ENCODE results near the gene SFT2D3.

SFT2D3 gene

DNA sequence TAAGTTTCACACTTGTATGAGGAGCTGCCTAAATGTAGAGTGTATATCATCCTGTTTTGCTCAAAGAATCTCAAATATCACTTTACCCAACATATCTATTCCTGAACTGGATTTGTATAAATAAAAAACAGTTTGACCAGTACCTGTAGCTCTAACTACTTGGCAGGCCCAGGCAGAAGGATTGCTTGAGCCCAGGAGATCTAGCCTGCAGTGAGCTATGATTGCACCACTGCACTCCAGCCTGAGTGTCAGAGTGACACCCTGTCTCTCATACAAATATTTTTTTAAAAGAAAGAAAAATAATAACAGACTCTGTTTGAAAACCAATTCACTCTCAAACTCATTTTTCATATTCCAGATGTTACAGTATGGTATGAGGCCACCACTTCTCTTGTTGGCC is 18.2 kb upstream of the SFT2D3 start:
- DNase-seq = no peak

DNA sequence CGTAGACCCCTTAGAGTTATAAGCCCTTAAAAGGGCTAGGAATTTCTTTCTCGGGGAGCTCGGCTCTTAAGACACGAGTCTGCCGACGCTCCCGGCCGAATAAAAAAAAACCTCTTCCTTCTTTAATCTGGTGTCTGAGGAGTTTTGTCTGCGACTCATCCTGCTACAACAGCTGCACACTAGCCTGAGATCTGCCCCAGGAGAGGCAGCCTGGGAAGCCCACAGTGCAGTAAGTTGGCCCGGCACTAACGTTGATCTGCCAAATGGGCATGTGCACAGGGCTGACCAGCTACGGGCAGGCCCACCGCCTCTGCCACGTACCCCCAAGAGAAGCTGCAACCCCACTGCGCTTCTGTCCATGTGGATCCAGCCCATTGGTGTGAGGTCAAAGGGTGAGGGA is 17.5 kb upstream of the SFT2D3 start:
- DNase-seq = no peak

DNA sequence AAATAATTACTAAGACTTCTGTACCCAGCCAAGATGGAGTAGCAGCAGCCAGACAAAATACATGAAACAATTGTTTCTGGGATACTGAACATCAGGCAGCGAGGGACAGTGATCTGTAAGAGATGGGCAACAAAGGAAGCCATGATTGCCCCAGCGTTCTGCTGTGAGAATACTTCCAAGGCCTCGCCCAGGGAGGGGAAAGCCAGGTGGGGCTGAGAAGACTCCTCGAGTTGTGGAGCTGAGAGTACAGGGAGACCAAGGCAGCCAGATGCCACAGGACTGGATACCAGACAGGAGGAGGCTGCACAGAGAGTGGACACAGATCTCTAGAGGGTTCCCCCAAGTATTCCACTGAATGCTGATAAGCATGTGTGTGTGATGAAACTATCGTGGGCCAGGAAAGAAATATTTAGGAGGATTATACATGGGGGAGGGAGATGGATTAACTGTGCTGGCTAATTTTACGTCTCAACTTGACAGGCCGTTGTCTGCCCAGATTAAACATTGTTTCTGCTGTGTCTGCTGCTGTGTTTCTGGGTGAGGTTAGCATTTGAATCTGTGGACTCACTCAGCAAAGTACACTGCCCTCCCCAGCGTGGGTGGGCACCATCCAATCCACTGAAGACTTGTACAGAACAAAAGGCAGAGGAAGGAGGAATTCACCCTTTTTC is 15.8 kb upstream of the SFT2D3 start:
- DNase-seq = no peak

DNA sequence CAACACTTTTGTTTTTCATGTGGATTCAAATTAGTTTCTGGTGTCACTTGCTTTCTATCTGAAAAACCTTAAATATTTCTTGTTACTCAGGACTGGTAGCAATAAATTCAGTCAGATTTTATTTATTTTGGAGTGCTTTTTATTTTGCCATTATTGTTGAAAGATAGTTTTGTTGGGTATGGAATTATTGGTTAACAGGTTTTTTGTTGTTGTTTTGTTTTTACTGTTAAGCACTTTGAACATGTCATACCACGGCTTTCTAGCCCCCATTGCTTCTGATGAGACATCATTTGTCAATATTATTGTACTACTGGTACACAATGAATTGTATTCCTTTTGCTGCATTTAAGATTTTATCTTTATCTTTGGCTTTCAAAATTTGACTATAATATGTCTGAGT is 12.9 kb upstream of the SFT2D3 start:
- no peak for DNase-seq

DNA sequence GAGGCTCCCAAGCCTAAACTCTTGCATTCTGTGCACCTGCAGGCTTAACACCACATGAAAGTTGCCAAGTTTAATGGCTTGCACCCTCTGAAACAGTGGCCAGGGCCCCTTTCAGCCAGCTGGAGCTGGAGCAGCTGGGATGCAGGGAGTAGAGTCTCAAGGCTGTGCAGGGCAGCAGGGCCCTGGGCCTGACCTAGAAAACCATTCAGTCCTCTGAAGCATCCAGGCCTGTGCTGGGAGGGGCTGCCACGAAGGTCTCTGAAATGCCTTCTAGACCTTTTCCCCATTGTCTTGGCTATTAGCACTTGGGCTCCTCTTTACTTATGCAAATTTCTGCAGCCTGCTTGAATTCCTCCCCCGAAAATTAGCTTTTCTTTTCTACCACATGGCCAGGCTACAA is 10.6 kb upstream of the SFT2D3 start:
- no peak for DNase-seq

DNA sequence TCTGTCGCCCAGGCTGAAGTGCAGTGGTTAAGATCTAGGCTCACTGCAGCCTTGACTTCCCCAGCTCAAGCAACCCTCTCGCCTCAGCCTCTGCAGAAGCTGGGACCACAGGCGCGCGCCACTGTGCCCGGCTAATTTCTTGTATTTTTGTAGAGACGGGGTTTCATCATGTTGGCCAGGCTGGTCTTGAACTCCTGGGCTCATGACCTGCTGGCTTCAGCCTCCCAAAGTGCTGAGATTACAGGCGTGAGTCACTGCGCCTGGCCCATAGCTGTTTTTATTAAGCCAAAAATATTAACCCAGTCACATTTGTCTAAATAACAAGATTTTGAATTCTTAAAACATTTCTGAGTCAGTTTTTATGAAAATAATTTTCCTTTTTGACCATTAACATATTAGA is 6.3 kb upstream of the SFT2D3 start:
- no peak for DNase-seq

DNA sequence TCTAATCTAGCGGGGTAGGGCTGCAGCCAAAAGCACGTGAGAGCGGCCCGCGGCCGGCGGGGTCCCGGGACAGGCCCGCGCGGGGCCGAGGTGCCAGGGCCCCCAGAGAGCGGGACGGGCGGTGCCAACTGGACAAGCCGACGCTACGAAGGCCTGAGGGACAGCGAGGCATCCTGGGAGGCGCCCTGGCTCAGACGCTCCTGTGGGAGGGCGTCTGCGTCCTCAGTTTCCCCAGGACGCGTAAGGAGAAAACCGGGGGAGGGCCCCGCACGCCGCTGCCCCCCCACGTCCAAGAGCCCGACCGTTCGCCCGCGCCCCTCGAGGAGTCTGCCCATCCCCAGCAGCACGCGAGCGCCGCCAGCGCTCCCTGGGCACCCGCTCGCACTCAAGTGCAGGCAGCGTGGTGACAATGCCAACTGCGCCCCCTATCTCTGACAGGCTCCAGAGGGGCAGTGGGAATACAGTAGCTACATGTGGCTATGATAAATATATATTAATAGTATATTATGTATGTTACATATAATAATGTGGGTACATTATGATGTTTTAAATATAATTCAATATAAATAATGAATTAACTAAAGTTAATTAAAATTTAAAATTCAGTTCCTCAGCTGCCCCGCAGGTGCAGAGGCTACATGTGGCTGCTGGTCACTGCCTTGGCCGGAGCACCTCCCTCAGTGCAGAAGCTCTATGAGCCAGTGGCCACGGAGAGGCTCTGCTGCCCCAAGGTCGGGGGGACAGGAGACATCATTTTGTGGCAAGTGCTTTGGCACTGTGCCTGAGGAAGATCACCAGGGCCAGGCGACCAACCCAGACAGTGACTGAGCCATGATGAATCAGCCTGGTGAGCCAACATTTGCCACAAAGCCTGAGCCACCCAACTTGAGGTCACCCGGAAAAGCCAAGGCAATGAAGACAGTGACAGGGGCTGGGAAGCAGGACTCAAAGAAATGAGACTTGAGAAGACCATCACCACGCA is 5.5 kb upstream of the SFT2D3 start:
- peak; percentile 77 for DNase-seq

DNA sequence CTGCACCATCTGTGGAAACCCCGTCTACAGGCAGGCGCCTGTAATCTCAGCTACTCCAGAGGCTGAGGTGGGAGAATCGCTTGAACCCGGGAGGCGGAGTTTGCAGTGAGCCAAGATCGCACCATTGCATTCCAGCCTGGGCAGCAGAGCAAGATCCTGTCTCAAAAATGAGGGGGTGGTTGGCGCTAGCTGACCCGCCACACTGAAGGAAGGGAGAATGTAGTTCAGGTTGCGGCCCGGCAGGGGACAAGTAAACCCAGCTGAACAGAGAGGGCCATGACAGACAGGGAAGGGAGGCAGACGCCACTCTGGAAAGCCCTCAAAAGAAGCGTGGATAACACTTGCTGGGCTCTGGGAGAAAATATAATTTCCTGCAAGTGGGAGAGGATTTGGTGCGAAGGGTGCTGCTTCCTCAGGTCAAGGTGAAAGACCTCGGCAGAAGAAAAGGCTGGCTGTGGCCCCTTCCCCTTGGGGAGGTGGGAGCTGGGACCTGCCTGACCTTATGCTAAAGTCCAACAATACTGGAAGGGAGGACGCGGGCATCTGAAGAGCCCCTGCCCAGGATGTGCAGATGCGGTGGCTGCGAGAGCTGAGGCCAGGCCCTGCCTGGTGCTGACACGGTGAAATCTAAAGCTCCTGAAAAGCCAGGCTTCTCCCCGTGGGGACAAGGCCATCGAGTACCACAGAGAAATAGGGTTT is 3.7 kb upstream of the SFT2D3 start:
- DNase-seq = no peak

DNA sequence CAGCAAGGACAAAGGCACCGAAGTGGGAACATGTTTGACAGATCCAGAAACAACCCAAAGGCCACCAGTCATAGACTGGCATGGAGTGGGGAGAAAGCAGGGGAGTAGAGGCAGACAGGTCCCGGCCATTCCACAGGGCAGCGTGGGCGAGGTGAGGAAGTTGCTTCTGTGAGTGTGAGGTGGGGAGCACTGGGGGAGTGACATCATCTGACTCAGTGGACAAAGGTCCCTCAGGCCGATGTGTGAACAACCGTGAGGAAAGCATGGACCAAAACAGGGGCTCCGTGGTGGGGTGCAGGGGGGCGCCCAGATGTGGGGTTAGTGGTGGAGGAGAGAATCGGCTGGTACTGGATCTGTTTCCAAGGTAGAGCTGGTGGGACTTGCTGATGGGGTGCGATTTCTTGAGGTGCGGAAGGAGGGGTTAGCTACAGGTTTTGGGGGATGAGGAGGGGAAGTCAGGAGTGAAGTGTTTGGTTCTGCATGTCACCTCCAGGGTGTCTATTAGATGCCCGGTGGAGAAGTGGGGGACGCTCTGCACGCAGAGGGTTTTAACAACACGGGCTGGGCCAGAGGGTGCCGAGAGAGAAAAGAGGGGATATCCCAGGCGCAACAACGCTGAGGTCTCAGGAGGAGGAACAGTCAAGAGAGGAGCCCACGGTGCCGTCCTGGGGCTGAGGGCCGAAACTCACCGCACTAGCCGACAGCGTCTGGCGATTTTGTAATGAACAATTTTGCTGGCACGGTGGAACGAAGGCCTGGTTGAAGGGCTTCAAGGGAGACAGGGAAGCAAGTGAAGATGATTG is 2.5 kb upstream of the SFT2D3 start:
- DNase-seq = no peak

DNA sequence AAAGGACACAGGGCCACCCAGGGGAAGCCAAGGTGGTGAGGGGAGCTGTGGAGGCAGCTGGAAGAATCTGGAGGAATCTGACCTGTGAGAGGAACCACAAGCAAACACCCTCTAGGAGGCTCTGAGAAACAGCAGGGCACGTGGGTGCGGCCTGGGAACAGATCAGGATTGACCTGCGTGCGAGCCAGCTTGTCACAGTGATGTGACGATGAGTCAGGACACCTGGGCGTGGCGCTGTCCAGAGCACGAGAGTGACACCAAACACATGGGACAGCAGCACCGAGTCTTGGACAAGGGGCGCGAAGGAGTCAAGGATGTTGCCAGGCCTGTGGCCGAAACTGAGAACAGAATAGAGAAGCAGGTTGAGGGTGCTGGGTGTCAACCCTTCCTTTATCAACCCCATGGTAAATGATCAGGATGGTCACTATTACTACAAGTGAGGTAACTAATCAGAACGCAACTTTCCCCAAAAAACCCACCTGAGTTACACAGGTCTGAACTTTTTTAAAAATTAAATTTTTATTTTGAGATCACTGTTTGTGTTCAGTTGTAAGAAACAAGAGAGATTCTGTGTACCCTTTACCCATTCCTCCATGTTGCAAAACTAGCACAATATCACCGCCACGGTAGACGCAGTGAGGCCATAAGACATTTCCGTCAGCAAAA is 637 bp upstream of the SFT2D3 start:
- DNase-seq = peak; percentile 52

DNA sequence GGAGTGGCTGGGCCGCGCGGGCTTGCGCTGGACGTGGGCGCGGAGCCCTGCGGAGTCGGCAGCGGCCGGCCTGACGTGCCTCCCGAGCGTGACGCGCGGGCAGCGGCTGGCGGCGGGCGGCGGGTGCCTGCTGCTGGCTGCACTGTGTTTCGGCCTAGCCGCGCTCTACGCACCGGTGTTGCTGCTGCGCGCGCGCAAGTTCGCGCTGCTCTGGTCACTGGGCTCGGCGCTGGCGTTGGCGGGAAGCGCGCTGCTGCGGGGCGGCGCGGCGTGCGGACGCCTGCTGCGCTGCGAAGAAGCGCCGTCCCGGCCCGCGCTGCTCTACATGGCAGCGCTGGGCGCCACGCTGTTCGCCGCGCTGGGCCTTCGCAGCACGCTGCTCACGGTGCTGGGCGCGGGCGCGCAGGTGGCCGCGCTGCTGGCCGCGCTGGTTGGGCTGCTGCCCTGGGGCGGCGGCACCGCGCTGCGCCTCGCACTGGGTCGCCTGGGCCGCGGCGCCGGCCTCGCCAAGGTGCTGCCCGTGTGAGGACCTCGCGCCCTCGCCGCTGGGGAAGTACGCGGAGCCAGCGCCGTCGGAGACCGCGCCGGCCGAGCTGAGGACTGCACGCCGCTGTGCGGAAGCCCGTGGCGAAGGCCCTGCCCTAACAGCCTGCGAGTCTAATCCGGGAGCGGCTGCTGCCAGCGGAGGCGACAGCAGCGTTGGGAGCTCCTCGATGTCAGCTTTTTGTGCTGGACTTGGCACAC is 526 bp downstream of the SFT2D3 start:
- DNase-seq = peak; percentile 94

DNA sequence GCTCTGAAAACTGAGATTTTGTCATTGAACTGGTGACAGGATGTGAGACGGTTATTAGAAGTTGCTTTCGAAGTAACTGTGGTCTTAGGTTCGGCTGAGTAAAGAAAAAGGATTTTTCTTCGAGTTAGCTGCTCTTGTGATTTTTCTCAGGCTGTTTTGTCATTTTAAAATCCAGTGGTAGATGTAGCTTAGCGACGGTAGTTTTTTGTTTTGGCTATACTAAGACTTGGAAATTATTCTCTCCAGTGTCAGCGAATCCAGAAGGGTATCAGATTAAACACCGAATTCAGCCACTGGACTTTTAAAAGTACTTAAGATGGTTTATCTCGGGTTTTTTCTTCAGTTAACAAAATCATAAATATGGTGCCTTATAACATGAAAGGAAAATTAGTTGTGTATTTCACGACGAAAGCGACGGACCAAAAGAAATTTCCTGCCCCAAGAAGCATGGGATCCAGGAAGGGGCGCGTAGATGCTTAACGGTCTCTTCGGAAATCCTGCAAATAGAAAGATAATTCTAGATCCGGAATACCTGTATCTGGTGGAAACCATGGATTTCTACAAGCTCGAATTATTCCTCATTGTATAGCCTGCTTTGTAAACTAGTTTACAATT is 1.2 kb downstream of the SFT2D3 start:
- DNase-seq = no peak

DNA sequence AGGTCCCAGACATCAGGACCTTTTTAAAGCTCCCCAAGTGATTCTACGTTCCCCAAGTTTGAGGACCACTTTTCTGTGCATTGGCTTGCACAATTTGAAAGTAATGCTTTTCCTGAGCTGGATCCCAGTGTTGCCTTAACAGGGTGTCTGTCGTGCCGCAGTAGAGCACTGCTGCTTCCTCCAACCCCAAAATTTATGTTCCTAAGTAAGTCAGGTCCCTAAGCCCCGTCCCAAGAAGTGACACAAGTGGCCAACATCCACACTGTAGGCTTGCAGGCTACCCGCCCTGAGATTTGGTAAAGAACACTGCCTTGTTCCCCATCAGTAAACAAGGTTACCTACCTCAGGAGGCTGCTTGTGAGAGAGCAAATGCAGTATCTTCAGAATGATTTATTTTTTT is 2.0 kb downstream of the SFT2D3 start:
- no peak for DNase-seq

DNA sequence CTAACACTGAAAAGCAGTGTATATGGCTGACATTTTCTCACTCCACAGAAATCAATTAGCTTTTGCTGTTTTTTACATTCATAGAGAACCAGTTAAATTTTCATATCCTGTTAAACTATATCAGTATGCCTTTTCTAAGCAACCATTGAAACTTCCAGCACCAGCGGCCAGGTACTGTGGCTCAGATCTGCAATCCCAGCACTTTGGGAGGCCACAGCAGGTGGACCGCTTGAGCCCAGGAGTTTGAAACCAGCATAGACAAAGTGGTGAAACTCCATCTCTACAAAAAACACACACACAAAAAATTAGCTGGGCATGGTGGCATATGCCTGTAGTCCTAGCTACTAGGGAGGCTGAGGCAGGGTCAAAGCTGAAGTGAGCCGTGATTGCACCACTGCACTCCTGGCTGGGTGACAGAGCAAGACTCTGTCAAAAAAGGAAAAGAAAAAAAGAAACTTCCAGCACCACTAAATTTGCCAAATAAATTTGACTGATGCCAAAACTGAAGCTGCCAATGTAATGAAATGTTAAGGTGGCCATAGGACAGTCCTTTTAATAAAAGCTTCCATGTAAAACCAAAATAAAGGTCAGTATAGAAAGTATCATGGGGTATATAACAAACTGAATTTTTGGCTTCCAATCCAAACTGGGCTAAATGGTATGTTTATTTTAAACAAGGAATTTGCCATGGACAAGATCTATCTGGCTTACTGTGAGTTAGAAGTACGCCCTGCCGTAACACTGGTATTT is 3.5 kb downstream of the SFT2D3 start:
- DNase-seq = no peak

DNA sequence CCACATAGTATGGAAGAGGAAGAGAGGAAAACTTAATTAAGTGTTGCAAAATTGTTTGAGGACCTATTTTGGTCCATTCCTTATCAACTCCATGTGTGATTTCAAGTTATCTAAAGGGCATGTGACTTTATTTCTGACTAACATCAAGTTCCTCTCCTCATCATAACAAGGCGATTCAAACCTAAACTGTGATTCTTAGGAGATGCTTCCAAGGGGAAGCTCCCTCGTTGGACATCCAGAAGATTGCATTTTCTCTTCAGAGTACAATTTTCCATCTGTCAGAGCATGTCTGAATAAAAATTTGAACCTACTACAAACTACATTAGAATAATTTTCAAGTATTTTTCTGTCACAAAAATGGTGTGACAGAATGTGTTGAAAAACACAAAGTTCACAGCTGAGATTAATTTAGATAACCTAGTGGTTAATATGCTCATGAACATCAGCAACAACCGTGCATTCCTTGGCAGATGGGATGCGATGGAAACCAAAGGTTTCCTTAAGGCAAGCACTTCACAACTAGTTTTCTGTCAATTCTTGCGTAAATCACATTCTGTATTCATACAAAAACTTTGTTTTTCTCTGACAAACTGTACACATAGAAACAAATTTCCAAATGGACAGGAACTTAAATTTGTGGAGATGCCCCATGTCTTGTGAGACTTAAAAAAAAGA is 4.2 kb downstream of the SFT2D3 start:
- no peak for DNase-seq

DNA sequence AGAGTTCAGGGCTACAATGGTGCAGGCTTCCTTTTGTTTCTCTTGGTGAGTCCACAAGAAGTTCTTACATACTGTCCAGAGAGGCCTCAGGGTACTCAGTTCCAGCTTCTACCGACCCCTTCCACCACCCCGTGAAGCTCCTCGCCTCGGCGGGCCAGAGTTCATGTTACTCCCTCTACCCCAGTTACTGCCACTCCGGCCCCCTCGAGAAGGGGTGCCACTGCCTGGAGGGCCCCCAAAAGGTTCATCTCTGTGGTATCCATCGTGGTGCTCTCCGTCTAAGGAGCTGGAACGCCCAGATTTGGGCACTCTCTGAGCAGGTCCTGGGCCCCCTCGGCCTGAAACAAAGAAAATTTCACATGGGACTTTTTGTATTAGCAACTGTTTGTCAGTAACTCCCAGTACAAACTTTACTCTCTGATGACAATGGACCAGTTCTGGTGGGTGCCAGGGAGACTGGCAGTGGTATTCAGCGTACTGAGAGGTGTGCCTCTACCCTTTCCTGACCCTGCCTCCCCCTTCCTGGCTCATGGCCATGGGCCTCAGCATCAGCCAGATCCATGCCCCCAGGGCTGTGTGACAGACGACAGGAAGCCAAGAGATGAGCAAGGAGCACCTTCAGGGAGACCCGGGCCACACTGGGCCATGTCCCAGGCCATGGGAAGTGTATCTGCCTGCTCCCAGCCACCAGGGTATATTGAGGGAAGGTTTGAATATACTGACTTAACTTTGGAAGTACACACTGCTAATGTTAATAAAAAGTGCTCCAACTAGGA is 5.1 kb downstream of the SFT2D3 start:
- no peak for DNase-seq

DNA sequence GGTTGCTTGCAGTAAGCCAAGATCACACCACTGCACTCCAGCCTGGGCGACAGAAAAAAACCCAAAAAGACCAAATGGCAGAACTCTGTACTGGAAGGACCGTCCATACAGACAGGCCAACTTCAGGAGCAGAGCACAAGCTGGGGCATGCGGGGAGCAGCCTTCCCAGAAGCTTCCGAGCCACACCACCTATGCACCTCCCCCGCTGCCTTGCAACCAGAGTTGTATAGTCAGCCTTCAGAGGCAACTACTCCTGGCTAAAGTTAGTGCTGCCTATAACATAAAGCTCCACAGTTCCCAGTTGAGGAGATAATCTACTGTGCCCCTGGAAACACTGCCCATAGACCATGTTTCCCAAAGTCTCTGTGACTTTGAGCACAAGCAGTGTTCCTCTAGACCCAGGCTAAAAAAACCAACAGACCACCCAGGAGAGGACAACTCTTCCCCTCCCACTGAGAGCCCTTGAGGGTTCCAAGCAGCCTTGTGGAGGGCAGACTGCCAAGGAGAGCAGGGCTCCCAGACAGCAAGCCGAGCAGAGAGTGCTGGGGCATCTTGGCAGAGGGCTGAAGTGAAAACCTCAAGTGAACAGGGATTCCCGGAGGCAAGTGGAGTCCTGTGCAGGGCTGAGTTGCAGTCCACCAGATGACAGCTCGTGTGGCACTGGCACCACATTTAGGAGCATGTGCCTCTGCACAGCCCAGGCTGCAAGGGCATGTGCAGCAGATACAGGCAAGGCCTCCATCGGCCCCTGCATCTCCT is 6.8 kb downstream of the SFT2D3 start:
- DNase-seq = no peak

DNA sequence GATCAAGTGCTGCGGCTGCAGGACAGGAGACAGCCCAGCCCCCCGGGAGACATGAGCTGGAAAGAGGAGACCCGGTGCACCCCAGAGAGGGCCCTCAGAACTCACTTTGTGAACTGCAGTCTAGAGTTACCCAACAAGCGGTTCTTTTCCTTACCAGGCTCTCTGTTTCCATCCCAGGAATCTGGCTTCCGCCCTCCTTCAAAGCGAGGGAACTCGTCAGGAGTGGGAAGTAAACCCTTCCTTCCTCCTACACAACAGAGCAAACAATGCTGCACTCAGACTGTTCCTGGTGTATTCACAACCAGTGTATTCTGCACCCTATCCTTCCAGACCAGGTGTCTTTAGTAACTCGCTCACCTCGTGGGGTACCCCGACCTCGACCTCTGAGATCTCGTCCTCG is 8.0 kb downstream of the SFT2D3 start:
- no peak for DNase-seq

Data from hematopoietic multipotent progenitor cell treated with erythropoietin and hydrocortisone succinate and interleukin-3 and kit ligand, for 4 days (in vitro differentiated cells).